Gastrocnemius medialis (tissue), 4 donors: Measurements from ENCODE around the gene KLK11.

Experiments used
- POLR2A ChIP-seq, 2 donors: fragments of 450-650 bp; IDR thresholded peaks; one replicate each; pipeline ENCODE4 v1.6.1; 2017; ENCODE audit warnings: antibody characterized with exemption in 2 of 2, mild to moderate bottlenecking in 2 of 2, moderate library complexity in 2 of 2
- TF ChIP-seq, protein P1 (sequence below), 5 experiments: fragments of 450-650 bp in 3 of 5; fragments of 200-600 bp in 2 of 5; sonication (generic) in 2 of 5; IDR thresholded peaks in 4 of 5; conservative IDR thresholded peaks in 1 of 5; 1 replicate in 4 of 5; 2 replicates in 1 of 5; pipeline ENCODE4 v1.5.1; 2016 to 2019; ENCODE audit warnings: antibody characterized with exemption in 5 of 5, mild to moderate bottlenecking in 3 of 5, moderate library complexity in 3 of 5

DNA sequence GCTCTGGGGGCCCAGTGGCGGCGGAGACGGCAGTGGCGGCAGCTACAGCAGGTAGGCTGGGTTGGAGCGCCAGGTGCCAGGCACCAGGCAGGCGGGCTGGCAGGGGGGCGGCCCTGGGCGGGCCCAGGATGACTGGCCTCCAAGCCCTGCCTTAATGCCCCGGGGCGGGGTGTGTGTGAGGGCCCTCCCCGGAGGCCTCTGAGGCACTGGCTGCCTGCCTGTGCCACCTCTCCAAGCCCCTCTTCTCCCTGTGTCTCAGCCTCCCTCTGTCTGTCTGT lies at the start of gene KLK11:
- TF ChIP-seq POLR2A (IDR thresholded peaks at IDR 0.05) = no peak
- TF ChIP-seq, protein P1, sequence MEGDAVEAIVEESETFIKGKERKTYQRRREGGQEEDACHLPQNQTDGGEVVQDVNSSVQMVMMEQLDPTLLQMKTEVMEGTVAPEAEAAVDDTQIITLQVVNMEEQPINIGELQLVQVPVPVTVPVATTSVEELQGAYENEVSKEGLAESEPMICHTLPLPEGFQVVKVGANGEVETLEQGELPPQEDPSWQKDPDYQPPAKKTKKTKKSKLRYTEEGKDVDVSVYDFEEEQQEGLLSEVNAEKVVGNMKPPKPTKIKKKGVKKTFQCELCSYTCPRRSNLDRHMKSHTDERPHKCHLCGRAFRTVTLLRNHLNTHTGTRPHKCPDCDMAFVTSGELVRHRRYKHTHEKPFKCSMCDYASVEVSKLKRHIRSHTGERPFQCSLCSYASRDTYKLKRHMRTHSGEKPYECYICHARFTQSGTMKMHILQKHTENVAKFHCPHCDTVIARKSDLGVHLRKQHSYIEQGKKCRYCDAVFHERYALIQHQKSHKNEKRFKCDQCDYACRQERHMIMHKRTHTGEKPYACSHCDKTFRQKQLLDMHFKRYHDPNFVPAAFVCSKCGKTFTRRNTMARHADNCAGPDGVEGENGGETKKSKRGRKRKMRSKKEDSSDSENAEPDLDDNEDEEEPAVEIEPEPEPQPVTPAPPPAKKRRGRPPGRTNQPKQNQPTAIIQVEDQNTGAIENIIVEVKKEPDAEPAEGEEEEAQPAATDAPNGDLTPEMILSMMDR (IDR thresholded peaks at IDR 0.05 in 4 of 5, conservative IDR thresholded peaks at IDR 0.05 in 1 of 5) = no peak
